ENCODE measurements around the gene KDM6B.

GRCh38 chr17:7789131-7789530 lies 44.9 kb upstream of the KDM6B start:
- no peak for TF ChIP-seq CTCF (IDR thresholded peaks at IDR 0.05; ENCODE audit: low read depth, low read length)
- no peak for TF ChIP-seq EZH2phosphoT487 (IDR thresholded peaks at IDR 0.05; ENCODE audit: low read depth)
